Ectodermal cell (in vitro differentiated cells): Measurements from ENCODE around the gene TAC4.

Source experiments
- H3K27ac ChIP-seq: 2 replicates; pipeline ENCODE4 v1.7.0; 2013; ENCODE audit warnings: mild to moderate bottlenecking, low read depth, low read length; ENCODE audit not compliant: insufficient read depth, poor library complexity, severe bottlenecking
- H3K27me3 ChIP-seq: 2 replicates; pipeline ENCODE4 v1.7.0; 2013; ENCODE audit warnings: mild to moderate bottlenecking, low read length; ENCODE audit not compliant: insufficient read depth, control insufficient read depth, poor library complexity, severe bottlenecking
- H3K36me3 ChIP-seq: one replicate; pipeline ENCODE4 v1.7.0; 2013; ENCODE audit warnings: low read length; ENCODE audit not compliant: control insufficient read depth, insufficient read depth
- H3K4me1 ChIP-seq: one replicate; pipeline ENCODE4 v1.7.0; 2013; ENCODE audit warnings: low read length; ENCODE audit not compliant: control insufficient read depth, insufficient read depth
- H3K4me3 ChIP-seq: 2 replicates; pipeline ENCODE4 v1.7.0; 2013; ENCODE audit warnings: low read depth, low read length, control low read depth; ENCODE audit not compliant: insufficient read depth
- H3K9me3 ChIP-seq: 2 replicates; pipeline ENCODE4 v1.7.0; 2013; ENCODE audit warnings: mild to moderate bottlenecking, low read length, moderate library complexity; ENCODE audit not compliant: control insufficient read depth
- WGBS, 2 experiments: methylation state at CpG; one replicate each; pipeline ENCODE4 v1.1.7; 2013; ENCODE audit warnings: missing lambda C conversion rate in 2 of 2; 5-methylcytosine and 5-hydroxymethylcytosine counted together

Gene TAC4

DNA sequence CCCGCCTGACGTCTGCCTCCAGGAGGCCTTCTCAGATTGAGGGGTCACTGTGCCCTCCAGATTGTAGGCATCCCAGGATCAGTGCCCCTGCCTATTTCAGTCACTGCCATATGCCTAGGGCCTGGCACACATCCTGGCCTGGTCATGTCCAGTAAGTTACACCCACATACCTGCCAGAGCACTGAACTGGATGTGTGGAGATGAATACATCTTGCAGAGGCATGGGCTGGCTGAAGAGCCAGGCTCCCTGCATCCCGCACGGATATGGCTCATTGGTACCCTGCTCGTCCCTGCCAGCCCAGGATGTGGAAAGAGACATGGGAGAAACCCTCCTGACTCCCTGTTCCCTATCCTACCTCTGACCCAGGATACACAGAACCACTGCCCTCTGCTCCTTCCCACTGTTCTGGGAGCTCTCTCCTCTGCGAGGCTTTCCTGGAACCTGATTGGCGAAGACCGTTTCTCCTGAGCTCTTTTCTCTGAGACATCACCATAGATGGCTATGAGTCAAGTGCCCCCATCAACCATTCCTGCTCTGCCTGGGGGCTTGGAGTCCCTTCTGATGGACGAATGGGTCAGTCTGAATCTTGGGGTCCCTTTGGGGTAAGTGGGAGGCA lies 40.0 kb upstream of the TAC4 start:
- H3K36me3 ChIP-seq = no peaks in the 10 kb centered on the region
- H3K4me3 ChIP-seq = no peak overlapping the region
- no peaks in the 10 kb centered on the region for H3K27me3 ChIP-seq
- WGBS, 2 experiments = 88 to 89% methylated on average over 9 of the region's 9 CpGs
- no peaks in the 10 kb centered on the region for H3K9me3 ChIP-seq
- H3K4me1 ChIP-seq = no peaks in the 10 kb centered on the region
- no peak overlapping the region for H3K27ac ChIP-seq

DNA sequence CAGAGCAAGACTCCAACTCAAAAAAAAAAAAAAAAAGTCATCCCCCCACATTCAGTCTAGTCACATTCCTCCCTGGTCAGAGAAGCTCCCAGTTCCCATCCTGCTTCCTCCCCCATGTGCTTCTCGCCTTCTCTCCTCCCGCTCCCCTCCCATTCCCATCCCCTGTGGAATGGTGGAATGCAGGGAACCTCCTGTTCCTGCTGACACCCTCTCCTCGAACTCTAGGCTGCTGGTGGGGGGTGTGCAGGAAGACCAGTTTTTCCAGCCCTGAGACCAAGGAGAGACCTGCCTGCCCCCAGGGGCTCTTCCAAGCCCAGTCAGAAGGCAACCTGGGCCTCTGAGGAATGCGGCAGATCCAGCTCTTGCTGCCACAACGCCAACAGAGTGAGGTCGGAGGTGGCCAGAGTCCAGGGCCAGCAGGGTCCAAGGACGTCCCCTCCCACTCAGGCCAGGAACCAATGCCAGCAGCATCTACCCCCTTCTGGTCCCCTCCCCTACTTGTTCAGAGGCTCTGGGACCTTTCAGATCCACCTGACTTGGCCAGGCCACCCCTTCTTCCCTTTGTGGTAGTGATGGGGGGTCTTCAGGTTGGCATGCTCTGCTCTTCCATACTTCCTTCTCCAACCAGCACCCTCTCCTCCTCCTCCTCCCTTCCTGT lies 39.3 kb upstream of the TAC4 start:
- no peaks in the 10 kb centered on the region for H3K36me3 ChIP-seq
- H3K9me3 ChIP-seq = no peaks in the 10 kb centered on the region
- no peak overlapping the region for H3K27ac ChIP-seq
- H3K4me3 ChIP-seq = no peak overlapping the region
- no peaks in the 10 kb centered on the region for H3K4me1 ChIP-seq
- 66 to 75% methylated on average over 7 of the region's 7 CpGs for WGBS, 2 experiments
- H3K27me3 ChIP-seq = no peaks in the 10 kb centered on the region

DNA sequence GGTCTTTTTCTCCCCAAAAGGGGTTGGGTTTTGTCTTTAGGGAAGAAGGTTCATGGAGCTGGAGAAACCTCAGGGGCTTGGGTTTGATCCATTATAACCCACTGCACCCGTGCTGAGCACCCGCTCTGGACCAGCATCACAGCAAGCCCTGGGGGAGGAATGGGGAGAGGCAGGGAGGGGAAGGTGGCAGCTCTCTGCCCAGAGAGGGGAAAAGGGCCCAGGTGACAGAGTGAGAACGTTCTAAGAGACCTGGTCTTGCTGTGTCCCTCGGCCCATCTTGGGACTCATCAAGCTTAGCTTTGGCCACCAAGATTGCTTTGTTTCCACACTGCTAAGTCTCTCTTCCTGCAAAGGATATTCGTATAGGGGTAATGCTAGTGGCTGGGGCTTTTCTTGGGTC lies 38.2 kb upstream of the TAC4 start:
- WGBS, 2 experiments = 88 to 92% methylated on average over 5 of the region's 5 CpGs
- no peaks in the 10 kb centered on the region for H3K36me3 ChIP-seq
- no peak overlapping the region for H3K4me3 ChIP-seq
- H3K27me3 ChIP-seq = peaks cover 4% of the 10 kb centered on the region
- no peak overlapping the region for H3K27ac ChIP-seq
- no peaks in the 10 kb centered on the region for H3K9me3 ChIP-seq
- H3K4me1 ChIP-seq = peaks cover 5% of the 10 kb centered on the region

DNA sequence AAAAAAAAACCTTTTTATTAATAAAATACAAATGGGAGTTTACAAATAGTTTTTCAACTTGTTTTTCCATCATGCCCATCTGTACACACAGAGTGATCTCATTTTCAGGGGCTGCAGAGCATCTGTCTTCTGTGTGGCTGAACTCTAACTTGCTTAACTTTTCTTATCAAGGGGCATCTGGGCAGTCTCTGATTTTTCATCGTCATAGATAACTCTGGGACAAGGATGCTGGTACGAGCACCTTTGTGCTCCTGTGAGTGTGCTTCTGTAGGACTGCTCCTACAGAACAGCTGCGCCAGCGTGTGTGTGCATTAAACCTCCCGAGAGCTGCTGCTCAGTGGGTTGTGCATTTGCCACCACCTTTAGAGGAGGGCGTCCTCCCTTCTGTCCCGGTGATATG lies 34.6 kb upstream of the TAC4 start:
- Histone ChIP-seq H3K4me1 (peaks cover 21% of the 10 kb centered on the region), H3K27ac (no peak overlapping the region), H3K4me3 (no peak overlapping the region), H3K36me3 (no peaks in the 10 kb centered on the region), H3K27me3 (peaks cover 8% of the 10 kb centered on the region), H3K9me3 (no peaks in the 10 kb centered on the region)
- WGBS, 2 experiments = 85 to 89% methylated on average over 7 of the region's 7 CpGs

DNA sequence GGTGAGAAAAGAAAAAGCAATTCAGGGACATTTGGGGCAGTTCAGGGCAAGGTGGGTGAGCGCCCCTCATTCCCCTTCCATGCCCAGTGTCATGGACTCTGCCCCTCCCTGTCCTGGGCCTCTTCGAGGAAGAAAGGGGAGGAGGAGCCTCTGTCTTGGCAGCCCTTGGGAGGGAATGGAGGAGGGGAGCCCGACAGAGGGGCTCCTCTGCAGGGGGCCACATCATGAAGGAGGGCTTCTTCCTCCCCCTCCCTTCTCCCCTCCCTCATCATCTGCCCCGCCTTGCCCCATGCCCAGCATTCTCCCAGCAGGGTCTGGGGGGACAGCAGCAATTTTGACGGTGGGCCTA lies 33.2 kb upstream of the TAC4 start:
- Histone ChIP-seq H3K4me3 (no peak overlapping the region), H3K36me3 (no peaks in the 10 kb centered on the region), H3K27ac (no peak overlapping the region), H3K4me1 (peaks cover 21% of the 10 kb centered on the region), H3K27me3 (peaks cover 8% of the 10 kb centered on the region), H3K9me3 (no peaks in the 10 kb centered on the region)
- WGBS, 2 experiments = 15% methylated on average over 3 to 5 of the region's 5 CpGs

DNA sequence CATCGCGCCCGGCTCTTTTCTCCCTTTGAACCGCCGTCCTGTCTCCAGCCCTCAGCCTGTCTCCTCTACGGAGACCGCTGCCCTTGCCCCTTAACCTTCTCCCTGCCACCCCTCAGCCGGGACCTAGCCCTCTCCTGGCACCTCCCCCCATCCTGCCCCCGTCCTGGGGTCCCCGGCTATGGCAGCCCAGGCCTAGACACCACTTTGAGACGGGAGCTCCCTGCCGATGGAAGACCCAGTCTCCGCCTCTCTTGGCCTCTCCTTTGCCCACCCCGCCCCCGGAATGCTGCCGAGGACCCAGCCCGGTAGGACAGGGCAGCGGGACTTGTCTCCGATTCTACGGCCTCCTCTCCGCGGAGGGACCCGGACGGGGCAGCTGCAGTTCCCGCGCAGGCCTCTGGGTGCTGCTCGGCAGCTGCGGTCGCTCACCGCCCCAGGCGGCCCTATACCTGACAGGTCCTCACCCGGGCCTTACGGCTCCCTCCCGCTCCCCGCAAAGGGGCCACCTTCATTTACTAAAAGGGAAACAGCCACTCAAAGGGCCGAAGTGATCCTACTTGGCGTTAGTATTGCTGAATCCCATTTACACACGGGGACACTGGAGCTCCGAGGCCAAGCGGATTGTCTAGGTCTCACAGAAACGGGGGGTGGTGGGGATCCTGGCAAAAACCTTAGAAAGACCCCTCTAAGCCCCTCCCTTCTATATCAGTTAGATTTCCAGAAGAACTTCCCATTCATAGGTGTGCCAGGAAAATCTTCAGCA lies 32.6 kb upstream of the TAC4 start:
- 4% methylated on average over 41 of the region's 41 CpGs for WGBS, 2 experiments
- Histone ChIP-seq H3K27ac (no peak overlapping the region), H3K36me3 (no peaks in the 10 kb centered on the region), H3K4me1 (peaks cover 23% of the 10 kb centered on the region), H3K9me3 (no peaks in the 10 kb centered on the region), H3K27me3 (peaks cover 8% of the 10 kb centered on the region), H3K4me3 (no peak overlapping the region)

DNA sequence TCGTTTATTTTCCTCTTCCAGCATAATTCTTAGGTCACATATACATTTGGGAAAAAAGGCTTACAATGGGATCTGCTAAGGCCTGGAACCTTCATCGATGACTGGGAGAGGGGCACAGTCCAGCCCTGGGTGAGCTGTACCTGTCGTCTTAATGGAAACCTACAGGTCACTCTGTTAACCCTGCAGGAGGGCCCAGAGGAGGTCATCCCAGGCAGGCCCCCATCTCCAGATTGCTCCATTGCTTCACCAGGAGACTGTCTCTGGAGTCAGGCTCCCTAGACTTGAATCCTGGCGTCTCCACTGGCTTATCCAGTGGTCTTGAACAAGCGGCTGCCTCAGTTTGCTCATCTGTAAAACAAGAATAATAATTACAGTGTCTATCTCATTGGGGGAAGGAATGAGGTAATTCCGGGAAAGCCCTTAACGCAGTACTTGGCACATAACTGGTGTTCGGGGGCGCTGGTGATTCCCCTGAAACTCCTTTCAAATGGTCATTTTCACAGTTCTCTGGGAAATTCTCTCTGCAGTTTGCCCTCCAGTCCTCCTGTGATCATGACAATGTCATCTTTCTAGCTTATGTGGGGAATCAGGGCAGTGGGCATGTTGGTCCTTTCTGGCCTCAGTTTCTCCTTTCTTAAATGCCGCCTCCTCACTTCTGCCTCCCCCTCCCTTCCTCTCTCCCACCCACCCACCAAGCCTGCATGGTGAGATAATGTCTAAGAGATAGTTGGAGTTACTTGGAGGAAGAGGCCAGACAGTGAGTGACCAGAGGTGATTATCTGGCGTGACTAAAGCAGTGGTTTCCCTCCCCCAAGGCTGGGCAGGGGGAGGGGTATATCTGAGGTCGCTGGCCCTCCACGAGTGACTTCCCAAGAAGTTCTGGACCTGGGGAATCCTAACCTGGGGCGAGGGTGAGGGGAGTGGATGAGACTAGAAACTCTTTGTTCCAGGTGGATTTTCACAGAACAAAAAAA lies 31.3 kb upstream of the TAC4 start:
- peaks cover 26% of the 10 kb centered on the region for H3K4me1 ChIP-seq
- no peaks in the 10 kb centered on the region for H3K9me3 ChIP-seq
- H3K36me3 ChIP-seq = no peaks in the 10 kb centered on the region
- H3K27ac ChIP-seq = no peak overlapping the region
- 76 to 77% methylated on average over 13 of the region's 14 CpGs for WGBS, 2 experiments
- H3K4me3 ChIP-seq = no peak overlapping the region
- H3K27me3 ChIP-seq = peaks cover 8% of the 10 kb centered on the region

DNA sequence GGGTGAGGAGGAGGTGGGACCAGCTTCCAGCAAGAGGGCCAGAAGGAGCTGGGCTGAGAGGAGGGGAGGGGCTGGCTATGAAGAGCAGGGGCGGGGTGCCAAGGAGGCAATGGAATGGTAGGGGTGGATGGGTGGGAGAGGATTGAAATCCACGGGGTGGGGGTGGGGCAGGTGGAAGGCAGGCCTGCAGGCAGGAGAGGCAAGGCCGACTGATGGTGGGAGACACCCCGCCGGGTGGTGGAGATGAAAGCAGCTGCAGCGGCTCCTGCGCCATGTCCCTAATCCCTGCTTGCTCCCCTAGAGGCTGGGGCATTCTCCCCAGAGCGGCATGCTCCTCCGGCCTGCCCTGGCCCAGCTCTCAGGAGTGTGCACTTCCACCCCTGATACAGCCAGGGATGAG lies 27.8 kb upstream of the TAC4 start:
- no peak overlapping the region for H3K27ac ChIP-seq
- H3K27me3 ChIP-seq = peaks cover 1% of the 10 kb centered on the region
- H3K4me1 ChIP-seq = peaks cover 18% of the 10 kb centered on the region
- H3K9me3 ChIP-seq = no peaks in the 10 kb centered on the region
- WGBS, 2 experiments = 19 to 20% methylated on average over 9 of the region's 9 CpGs
- no peak overlapping the region for H3K4me3 ChIP-seq
- H3K36me3 ChIP-seq = no peaks in the 10 kb centered on the region

DNA sequence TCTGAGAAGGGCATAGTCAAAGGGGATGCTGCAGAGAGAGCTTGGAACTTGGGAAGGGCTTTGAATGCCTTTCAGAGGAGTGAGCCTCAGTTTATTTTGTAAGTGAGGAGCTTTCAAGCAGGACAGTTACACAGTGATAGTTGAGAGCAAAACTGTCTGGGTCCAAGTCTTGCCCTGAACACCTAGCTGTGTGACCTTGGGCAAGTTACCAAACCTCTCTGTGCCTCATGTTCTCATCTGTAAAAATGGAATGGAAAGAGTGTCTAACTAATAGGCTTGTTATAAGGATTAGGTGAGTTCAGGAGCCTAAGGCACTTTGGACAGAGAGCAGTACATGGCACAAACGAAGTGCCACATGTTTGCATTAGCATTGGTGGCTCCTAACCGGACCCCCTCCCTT lies 27.0 kb upstream of the TAC4 start:
- WGBS, 2 experiments = 76 to 100% methylated on average over 2 of the region's 2 CpGs

More for the DNA sequence above, 27.0 kb upstream of the TAC4 start:
- H3K27me3 ChIP-seq = no peaks in the 10 kb centered on the region
- H3K4me1 ChIP-seq = peaks cover 14% of the 10 kb centered on the region
- no peak overlapping the region for H3K4me3 ChIP-seq
- H3K27ac ChIP-seq = no peak overlapping the region
- H3K36me3 ChIP-seq = no peaks in the 10 kb centered on the region
- no peaks in the 10 kb centered on the region for H3K9me3 ChIP-seq
